ENCODE data around the gene CROCC2. TPM values are rescaled to one million over a fixed set of nuclear protein-coding genes. Genes with fewer than 3 reads are reported as not detected.

The CROCC2 gene
- total RNA-seq, 4 donors from 2014 or later: 0.06 to 0.12 TPM; not detected in 2

- ATAC-seq (ENCODE audit: low FRiP score) (peak; percentile 49), DNase-seq (ENCODE audit: low spot score) (no peak)
- no peak for TF ChIP-seq CTCF (IDR thresholded peaks at IDR 0.05)
Observed at GRCh38 chr2:240893363-240893844, 12.7 kb upstream of the CROCC2 start.

- ATAC-seq (ENCODE audit: low FRiP score): no peak
- TF ChIP-seq CTCF (IDR thresholded peaks at IDR 0.05): no peak
- no peak for DNase-seq (ENCODE audit: low spot score)
Observed at GRCh38 chr2:240894006-240894405, 12.1 kb upstream of the CROCC2 start.

- no peak for TF ChIP-seq CTCF (IDR thresholded peaks at IDR 0.05)
- ATAC-seq (ENCODE audit: low FRiP score): no peak
- DNase-seq (ENCODE audit: low spot score): no peak
Observed at GRCh38 chr2:240894836-240895558, 11.1 kb upstream of the CROCC2 start.

GRCh38 chr2:240895656-240896388 lies 10.3 kb upstream of the CROCC2 start, which contains the start of gene MAB21L4:
TSS of gene MAB21L4 (minus strand) at chr2:240896156. CDS start at chr2:240895997, 159 bp downstream.
- no peak for ATAC-seq (ENCODE audit: low FRiP score)
- TF ChIP-seq CTCF (IDR thresholded peaks at IDR 0.05): no peak
- DNase-seq (ENCODE audit: low spot score): no peak

GRCh38 chr2:240896394-240896793 lies 9.7 kb upstream of the CROCC2 start:
- DNase-seq (ENCODE audit: low spot score) (no peak), ATAC-seq (ENCODE audit: low FRiP score) (no peak)
- TF ChIP-seq CTCF (IDR thresholded peaks at IDR 0.05): no peak

GRCh38 chr2:240896871-240897692 lies 9.1 kb upstream of the CROCC2 start:
- ATAC-seq (ENCODE audit: low FRiP score): no peak
- no peak for TF ChIP-seq CTCF (IDR thresholded peaks at IDR 0.05)
- no peak for DNase-seq (ENCODE audit: low spot score)

All from omental fat pad (tissue), 4 donors.